GM10248 (cell line): Measurements from ENCODE around the gene PXN.
"Not testable (repeated sequence)": the region's sequence is repeated elsewhere in the genome, so short reads cannot be mapped to it uniquely, and the experiment has no call there.

ENCODE experiments used
- CTCF ChIA-PET: fragments of 300-600 bp; sonication (Branson Sonifier 250); formaldehyde crosslinking; extraction: SDS; loops from one replicate; lab custom pipeline; 2021; ENCODE audit warnings: antibody characterized with exemption; lab: Yijun Ruan, JAX
- POLR2A ChIA-PET: fragments of 350-650 bp; sonication (Branson Sonifier 250); formaldehyde crosslinking; extraction: SDS; loops from one replicate; lab custom pipeline; 2020; ENCODE audit warnings: antibody characterized with exemption; lab: Yijun Ruan, JAX
- DNase-seq: peaks from one replicate; pipeline ENCODE4 v3.0.0; 2012; ENCODE audit errors: extremely low spot score
- CTCF ChIP-seq: IDR thresholded peaks from 2 replicates; pipeline ENCODE4 v1.5.1; 2012; ENCODE audit warnings: mild to moderate bottlenecking, low read depth; ENCODE audit errors: extremely low read depth, missing control alignments, control extremely low read depth

PXN gene

GRCh38 chr12:120204171-120204570 is 61.4 kb downstream of the PXN start:
- ChIA-PET CTCF (interaction anchor here (0.6 to 1.8 kb wide), 3 partner anchors 17 to 61 kb away, joined by 3 to 12 read pairs (median 4); partner anchors contain the start of gene PXN), POLR2A (interaction anchor here (0.5 to 0.7 kb wide), 4 partner anchors 11 to 88 kb away, joined by 3 to 10 read pairs (median 4); partner anchors contain the start of gene RNU4-2)
- DNase-seq: no peak
- no peak for TF ChIP-seq CTCF

- ChIA-PET POLR2A (interaction anchor here (0.6 to 6.4 kb wide), 26 partner anchors 10 to 187 kb away, joined by 3 to 101 read pairs (median 6); partner anchors contain the start of genes PXN, RAB35, RNU4-1 and RNU4-2), CTCF (interaction anchor here (0.9 to 4.6 kb wide), 19 partner anchors 9 to 113 kb away, joined by 3 to 26 read pairs (median 9); partner anchors contain the start of genes PXN and RAB35)
- no peak for TF ChIP-seq CTCF
- DNase-seq: no peak
Measured at GRCh38 chr12:120200364-120200800, 65.1 kb downstream of the PXN start.

GRCh38 chr12:120199595-120200306 is 65.8 kb downstream of the PXN start:
- ChIA-PET CTCF (interaction anchor here (1.0 to 4.6 kb wide), 9 partner anchors 9 to 112 kb away, joined by 3 to 26 read pairs (median 9); partner anchors contain the start of genes PXN and RAB35), POLR2A (interaction anchor here (0.6 to 6.4 kb wide), 9 partner anchors 11 to 113 kb away, joined by 3 to 101 read pairs (median 4); partner anchors contain the start of genes RAB35, RNU4-1 and RNU4-2)
- no peak for TF ChIP-seq CTCF
- DNase-seq: no peak

GRCh38 chr12:120199025-120199424 is 66.5 kb downstream of the PXN start:
- no peak for TF ChIP-seq CTCF
- POLR2A ChIA-PET: interaction anchor here (1.0 to 6.4 kb wide), 3 partner anchors 29 to 92 kb away, joined by 4 to 101 read pairs (median 97); partner anchors contain the start of genes RAB35, RNU4-1 and RNU4-2
- CTCF ChIA-PET: interaction anchor here (2.6 to 4.6 kb wide), 2 partner anchors 12 to 67 kb away, joined by 9 to 26 read pairs; partner anchors contain the start of gene PXN
- no peak for DNase-seq

GRCh38 chr12:120197542-120197887 is 68.0 kb downstream of the PXN start:
- DNase-seq: no peak
- POLR2A ChIA-PET: interaction anchor here (0.6 to 6.4 kb wide), 6 partner anchors 10 to 1603 kb away, joined by 4 to 97 read pairs (median 4); partner anchors contain the start of genes RAB35, RNU4-1 and RNU4-2
- no peak for TF ChIP-seq CTCF
- CTCF ChIA-PET: no interaction called here

- CTCF ChIA-PET: interaction anchor here (1.2 kb wide), 1 partner anchor 52 kb away, joined by 3 read pairs; no protein-coding TSS in a partner anchor
- not testable (repeated sequence) for DNase-seq
- POLR2A ChIA-PET: interaction anchor here (0.7 to 6.4 kb wide), 4 partner anchors 9 to 95 kb away, joined by 4 to 97 read pairs (median 13); partner anchors contain the start of genes RAB35, RNU4-1 and RNU4-2
Measured at GRCh38 chr12:120196817-120197541, 68.6 kb downstream of the PXN start.
